ENCODE results near the gene EIF4E3.

EIF4E3 gene

DNA sequence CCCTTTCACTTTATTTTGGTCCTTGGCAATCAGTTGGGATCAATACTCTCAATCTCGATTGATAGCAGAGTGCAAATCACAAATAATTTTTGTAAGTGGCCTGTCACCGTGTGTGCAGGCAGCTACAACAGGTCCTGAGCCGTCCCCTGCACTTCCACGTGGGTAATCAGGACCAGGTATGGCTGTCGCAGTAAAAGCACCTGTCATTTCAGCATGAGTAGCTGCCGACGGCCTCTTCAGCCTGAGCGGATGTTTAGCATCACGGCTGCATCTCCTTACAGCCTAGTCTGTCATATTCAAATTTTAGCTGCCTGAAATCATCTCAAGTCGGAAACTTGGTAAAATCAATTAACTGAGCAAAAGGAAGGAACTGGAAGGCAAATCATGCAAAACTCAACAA lies 88.7 kb downstream of the EIF4E3 start:
- Histone ChIP-seq H3K27ac (ENCODE audit: low read depth in 2 of 2, low read length in 2 of 2) (no peak overlapping the region), H3K9ac (ENCODE audit: low read depth in 1 of 2, low read length in 2 of 2) (no peak overlapping the region), H3K9me3 (ENCODE audit: control insufficient read depth in 2 of 2, low read length in 2 of 2) (no peaks in the 10 kb centered on the region), H3K4me3 (ENCODE audit: low read length in 2 of 2) (no peak overlapping the region), H3K4me1 (ENCODE audit: control insufficient read depth in 2 of 2, insufficient read depth in 2 of 2, low read length in 2 of 2) (no peaks in the 10 kb centered on the region), H3K36me3 (ENCODE audit: control insufficient read depth in 2 of 2, insufficient read depth in 2 of 2, low read length in 2 of 2) (no peaks in the 10 kb centered on the region), H3K27me3 (ENCODE audit: control insufficient read depth in 2 of 2, insufficient read depth in 2 of 2, low read length in 2 of 2) (no peaks in the 10 kb centered on the region)

DNA sequence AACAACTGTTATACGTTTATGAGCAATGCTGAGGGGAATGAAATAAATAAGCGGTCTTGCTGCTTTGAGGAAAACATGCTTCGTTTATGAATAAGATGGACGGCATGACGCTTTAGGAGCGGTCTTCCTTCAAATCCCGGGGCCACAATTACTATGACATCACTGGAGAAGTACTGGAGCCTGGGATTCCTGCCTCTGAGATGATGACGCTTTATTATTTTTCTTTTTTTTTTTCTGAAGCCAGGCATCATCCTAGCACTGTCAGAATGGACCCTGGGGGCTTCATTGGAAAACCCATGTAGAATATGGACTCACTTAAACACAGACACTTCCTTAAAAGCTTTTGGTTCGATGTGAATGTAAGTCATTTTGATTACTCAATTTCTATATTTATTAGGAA lies 89.2 kb downstream of the EIF4E3 start:
- Histone ChIP-seq H3K4me1 (ENCODE audit: control insufficient read depth in 2 of 2, insufficient read depth in 2 of 2, low read length in 2 of 2) (no peaks in the 10 kb centered on the region), H3K4me3 (ENCODE audit: low read length in 2 of 2) (no peak overlapping the region), H3K9ac (ENCODE audit: low read depth in 1 of 2, low read length in 2 of 2) (no peak overlapping the region), H3K27me3 (ENCODE audit: control insufficient read depth in 2 of 2, insufficient read depth in 2 of 2, low read length in 2 of 2) (no peaks in the 10 kb centered on the region), H3K36me3 (ENCODE audit: control insufficient read depth in 2 of 2, insufficient read depth in 2 of 2, low read length in 2 of 2) (no peaks in the 10 kb centered on the region), H3K27ac (ENCODE audit: low read depth in 2 of 2, low read length in 2 of 2) (no peak overlapping the region), H3K9me3 (ENCODE audit: control insufficient read depth in 2 of 2, low read length in 2 of 2) (no peaks in the 10 kb centered on the region)

DNA sequence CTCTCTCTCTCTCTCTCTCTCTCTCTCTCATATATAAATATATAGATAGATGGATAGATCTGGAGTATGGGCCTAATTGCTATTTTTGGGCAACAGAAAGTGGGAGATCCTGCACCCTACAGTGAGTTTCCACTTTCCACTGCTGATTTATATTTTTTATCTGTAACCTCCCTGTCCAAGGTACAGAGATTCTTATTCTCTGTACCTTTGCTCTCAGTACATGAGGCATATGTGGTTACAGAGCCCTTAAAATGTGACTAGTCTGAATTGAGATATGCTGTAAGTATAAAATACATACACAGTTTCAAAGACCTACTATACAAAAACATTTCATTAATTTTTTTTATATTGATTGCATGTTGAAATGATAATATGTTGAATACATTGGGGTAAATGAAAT lies 90.5 kb downstream of the EIF4E3 start:
- no peaks in the 10 kb centered on the region for H3K4me1 ChIP-seq (ENCODE audit: control insufficient read depth in 2 of 2, insufficient read depth in 2 of 2, low read length in 2 of 2)
- no peak overlapping the region for H3K4me3 ChIP-seq (ENCODE audit: low read length in 2 of 2)
- H3K9me3 ChIP-seq (ENCODE audit: control insufficient read depth in 2 of 2, low read length in 2 of 2), result no peaks in the 10 kb centered on the region
- H3K27ac ChIP-seq (ENCODE audit: low read depth in 2 of 2, low read length in 2 of 2), result no peak overlapping the region
- H3K36me3 ChIP-seq (ENCODE audit: control insufficient read depth in 2 of 2, insufficient read depth in 2 of 2, low read length in 2 of 2), result no peaks in the 10 kb centered on the region
- H3K9ac ChIP-seq (ENCODE audit: low read depth in 1 of 2, low read length in 2 of 2), result no peak overlapping the region
- H3K27me3 ChIP-seq (ENCODE audit: control insufficient read depth in 2 of 2, insufficient read depth in 2 of 2, low read length in 2 of 2), result no peaks in the 10 kb centered on the region

DNA sequence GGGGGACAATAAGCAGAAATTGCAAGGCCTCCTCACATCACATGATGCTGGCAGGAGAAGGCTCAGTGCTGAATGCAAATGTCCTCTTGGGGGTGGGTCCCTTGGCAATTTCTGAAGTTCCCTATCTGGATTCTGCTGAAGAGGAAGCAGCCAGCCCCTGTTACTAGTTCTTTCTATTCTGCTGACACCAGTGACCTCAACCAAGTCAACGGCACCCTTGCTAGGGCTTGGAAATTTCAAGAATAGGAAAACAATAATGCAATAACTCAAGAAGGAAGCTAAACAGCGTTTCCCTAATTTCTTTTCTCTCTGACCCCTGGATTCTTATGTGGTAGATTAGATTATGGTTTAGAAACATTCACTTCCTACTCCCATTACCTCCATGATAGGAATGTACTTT lies 95.5 kb downstream of the EIF4E3 start:
- H3K9me3 ChIP-seq (ENCODE audit: control insufficient read depth in 2 of 2, low read length in 2 of 2), result no peaks in the 10 kb centered on the region
- no peaks in the 10 kb centered on the region for H3K36me3 ChIP-seq (ENCODE audit: control insufficient read depth in 2 of 2, insufficient read depth in 2 of 2, low read length in 2 of 2)
- H3K4me1 ChIP-seq (ENCODE audit: control insufficient read depth in 2 of 2, insufficient read depth in 2 of 2, low read length in 2 of 2), result no peaks in the 10 kb centered on the region
- H3K27ac ChIP-seq (ENCODE audit: low read depth in 2 of 2, low read length in 2 of 2), result no peak overlapping the region
- H3K9ac ChIP-seq (ENCODE audit: low read depth in 1 of 2, low read length in 2 of 2), result no peak overlapping the region
- H3K27me3 ChIP-seq (ENCODE audit: control insufficient read depth in 2 of 2, insufficient read depth in 2 of 2, low read length in 2 of 2), result no peaks in the 10 kb centered on the region
- H3K4me3 ChIP-seq (ENCODE audit: low read length in 2 of 2), result no peak overlapping the region

DNA sequence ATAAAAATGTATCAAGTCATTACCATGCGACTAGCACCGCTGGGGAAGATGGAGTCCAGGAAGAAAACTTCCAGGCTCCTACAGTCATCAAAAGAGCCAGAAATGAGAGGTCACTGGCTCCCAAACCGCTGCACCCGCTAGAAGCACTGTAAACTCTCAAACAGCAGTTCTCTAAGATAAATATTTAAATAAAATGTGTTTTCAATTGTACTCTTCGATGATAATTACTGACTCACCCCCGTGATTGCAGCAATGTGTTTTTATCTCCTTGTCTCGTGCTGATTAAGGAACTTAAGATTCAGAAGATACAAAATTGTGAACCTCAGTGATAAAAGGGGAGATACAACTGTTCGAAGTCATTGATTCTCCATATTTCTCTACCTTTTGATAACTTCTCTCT lies 95.9 kb downstream of the EIF4E3 start:
- H3K4me3 ChIP-seq (ENCODE audit: low read length in 2 of 2), result no peak overlapping the region
- no peaks in the 10 kb centered on the region for H3K4me1 ChIP-seq (ENCODE audit: control insufficient read depth in 2 of 2, insufficient read depth in 2 of 2, low read length in 2 of 2)
- H3K9me3 ChIP-seq (ENCODE audit: control insufficient read depth in 2 of 2, low read length in 2 of 2), result no peaks in the 10 kb centered on the region
- H3K27me3 ChIP-seq (ENCODE audit: control insufficient read depth in 2 of 2, insufficient read depth in 2 of 2, low read length in 2 of 2), result no peaks in the 10 kb centered on the region
- no peaks in the 10 kb centered on the region for H3K36me3 ChIP-seq (ENCODE audit: control insufficient read depth in 2 of 2, insufficient read depth in 2 of 2, low read length in 2 of 2)
- H3K9ac ChIP-seq (ENCODE audit: low read depth in 1 of 2, low read length in 2 of 2), result no peak overlapping the region
- no peak overlapping the region for H3K27ac ChIP-seq (ENCODE audit: low read depth in 2 of 2, low read length in 2 of 2)

DNA sequence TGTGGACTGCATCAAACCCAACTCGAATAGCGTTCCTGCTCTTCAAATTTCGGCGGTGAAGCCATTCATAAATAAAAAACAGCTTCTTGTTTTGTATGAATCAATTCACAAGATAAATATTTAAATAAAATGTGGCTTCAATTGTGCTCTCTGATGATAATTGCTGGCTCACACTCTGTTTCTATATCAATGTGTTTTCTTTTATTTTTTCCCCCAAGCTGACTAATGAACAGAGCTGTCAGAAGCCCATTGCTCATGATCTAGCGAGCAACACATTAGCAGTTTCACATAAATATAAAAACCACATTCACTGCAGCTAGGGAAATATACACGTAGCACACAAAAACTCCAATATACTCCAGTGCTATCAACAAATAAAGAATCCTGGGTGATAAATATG lies 96.7 kb downstream of the EIF4E3 start:
- Histone ChIP-seq H3K9ac (ENCODE audit: low read depth in 1 of 2, low read length in 2 of 2) (no peak overlapping the region), H3K4me1 (ENCODE audit: control insufficient read depth in 2 of 2, insufficient read depth in 2 of 2, low read length in 2 of 2) (no peaks in the 10 kb centered on the region), H3K4me3 (ENCODE audit: low read length in 2 of 2) (no peak overlapping the region), H3K27me3 (ENCODE audit: control insufficient read depth in 2 of 2, insufficient read depth in 2 of 2, low read length in 2 of 2) (no peaks in the 10 kb centered on the region), H3K27ac (ENCODE audit: low read depth in 2 of 2, low read length in 2 of 2) (no peak overlapping the region), H3K36me3 (ENCODE audit: control insufficient read depth in 2 of 2, insufficient read depth in 2 of 2, low read length in 2 of 2) (no peaks in the 10 kb centered on the region), H3K9me3 (ENCODE audit: control insufficient read depth in 2 of 2, low read length in 2 of 2) (no peaks in the 10 kb centered on the region)

DNA sequence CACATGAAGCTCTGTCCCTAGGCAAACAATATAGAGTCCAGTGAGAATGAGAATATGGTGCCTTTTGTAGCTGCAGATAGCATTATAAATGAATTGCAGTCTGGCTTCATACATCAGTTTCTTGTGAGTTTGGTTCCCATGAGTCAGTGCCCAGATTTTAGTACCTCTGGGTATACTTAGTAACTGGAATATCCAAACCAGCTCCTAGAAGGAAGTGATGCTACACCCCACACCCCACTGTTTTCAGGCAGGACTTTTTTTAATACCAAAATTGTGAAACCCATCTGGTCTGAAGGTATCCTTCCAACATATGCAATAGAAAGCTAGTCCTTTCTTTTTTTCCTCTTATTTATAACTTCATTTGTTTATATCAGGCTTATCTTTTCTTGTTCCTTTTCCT lies 99.5 kb downstream of the EIF4E3 start:
- H3K4me1 ChIP-seq (ENCODE audit: control insufficient read depth in 2 of 2, insufficient read depth in 2 of 2, low read length in 2 of 2), result no peaks in the 10 kb centered on the region
- no peaks in the 10 kb centered on the region for H3K27me3 ChIP-seq (ENCODE audit: control insufficient read depth in 2 of 2, insufficient read depth in 2 of 2, low read length in 2 of 2)
- H3K9me3 ChIP-seq (ENCODE audit: control insufficient read depth in 2 of 2, low read length in 2 of 2), result no peaks in the 10 kb centered on the region
- H3K9ac ChIP-seq (ENCODE audit: low read depth in 1 of 2, low read length in 2 of 2), result no peak overlapping the region
- H3K36me3 ChIP-seq (ENCODE audit: control insufficient read depth in 2 of 2, insufficient read depth in 2 of 2, low read length in 2 of 2), result no peaks in the 10 kb centered on the region
- no peak overlapping the region for H3K4me3 ChIP-seq (ENCODE audit: low read length in 2 of 2)
- H3K27ac ChIP-seq (ENCODE audit: low read depth in 2 of 2, low read length in 2 of 2), result no peak overlapping the region
